IMR-90 (cell line): ENCODE results near the gene EID1. TPM values are rescaled to one million over a fixed set of nuclear protein-coding genes. Genes with fewer than 3 reads are reported as not detected.

ENCODE experiments used
- ATAC-seq: fragments of 200-7000 bp; cut with Tn5 transposase; 2 replicates; pipeline ENCODE4 v1.9.1; 2020; ENCODE audit warnings: low read depth, mild to moderate bottlenecking, moderate library complexity
- BruUV-seq: library from RNA; stranded (reverse); fragments of 400-500 nt; replicated peaks from 2 replicates; lab custom pipeline; 2021; lab: Mats Ljungman, UMichigan
- CTCF ChIA-PET: fragments of 300-600 bp; formaldehyde crosslinking; extraction: SDS; loops from one replicate; lab custom pipeline; 2021; ENCODE audit warnings: antibody characterized with exemption; lab: Yijun Ruan, JAX
- POLR2A ChIA-PET: fragments of 300-600 bp; sonication (Branson Sonifier 250); formaldehyde crosslinking; loops from one replicate; lab custom pipeline; 2022; ENCODE audit warnings: antibody characterized with exemption; ENCODE audit not compliant: unreplicated experiment; lab: Charles Lee
- DNase-seq: peaks from one replicate; pipeline ENCODE4 v3.0.0; 2013
- H2AFZ ChIP-seq: replicated peaks from 2 replicates; pipeline ENCODE3; 2013; ENCODE audit warnings: low read length, mild to moderate bottlenecking; ENCODE audit not compliant: poor library complexity
- H2AK5ac ChIP-seq: 2 replicates; pipeline ENCODE4 v1.6.1; 2013; ENCODE audit warnings: low read depth, low read length, inconsistent platforms
- H2AK9ac ChIP-seq: replicated peaks from 2 replicates; pipeline ENCODE3; 2013; ENCODE audit warnings: mild to moderate bottlenecking, low read depth, low read length, moderate library complexity; ENCODE audit not compliant: poor library complexity
- H2BK120ac ChIP-seq: 2 replicates; pipeline ENCODE4 v1.6.1; 2013; ENCODE audit warnings: low read depth, low read length, inconsistent platforms
- H2BK15ac ChIP-seq: 3 replicates; pipeline ENCODE4 v1.6.1; 2013; ENCODE audit warnings: low read depth, low read length, inconsistent platforms
- H2BK20ac ChIP-seq: 2 replicates; pipeline ENCODE4 v1.6.1; 2013; ENCODE audit warnings: low read depth, mild to moderate bottlenecking, inconsistent platforms, low read length, moderate library complexity
- H2BK5ac ChIP-seq: 2 replicates; pipeline ENCODE4 v1.6.1; 2013; ENCODE audit warnings: mild to moderate bottlenecking, low read depth, low read length, inconsistent platforms; ENCODE audit not compliant: poor library complexity, severe bottlenecking
- H3K14ac ChIP-seq: replicated peaks from 2 replicates; pipeline ENCODE4 v1.6.1; 2013; ENCODE audit warnings: low read depth, low read length, inconsistent platforms
- H3K18ac ChIP-seq: 2 replicates; pipeline ENCODE4 v1.6.1; 2013; ENCODE audit warnings: low read depth, low read length, control low read depth
- H3K23ac ChIP-seq: 2 replicates; pipeline ENCODE4 v1.6.1; 2013; ENCODE audit warnings: low read depth, low read length, inconsistent platforms
- H3K27ac ChIP-seq: 2 replicates; pipeline ENCODE4 v1.5.1; 2013; ENCODE audit warnings: mild to moderate bottlenecking, control low read depth, low read length; ENCODE audit not compliant: insufficient read depth
- H3K27me3 ChIP-seq: 2 replicates; pipeline ENCODE4 v1.6.1; 2013; ENCODE audit warnings: low read length; ENCODE audit not compliant: control insufficient read depth, insufficient read depth
- H3K36me3 ChIP-seq: 2 replicates; pipeline ENCODE4 v1.6.1; 2013; ENCODE audit warnings: low read length, mixed read lengths; ENCODE audit not compliant: control insufficient read depth, insufficient read depth
- H3K4ac ChIP-seq: 2 replicates; pipeline ENCODE4 v1.6.1; 2013; ENCODE audit warnings: low read depth, low read length, inconsistent platforms
- H3K4me1 ChIP-seq: 2 replicates; pipeline ENCODE4 v1.6.1; 2013; ENCODE audit warnings: low read length, mixed read lengths; ENCODE audit not compliant: control insufficient read depth, insufficient read depth
- H3K4me2 ChIP-seq: 2 replicates; pipeline ENCODE4 v1.6.1; 2013; ENCODE audit warnings: low read depth, mild to moderate bottlenecking, control low read depth, low read length, moderate library complexity
- H3K4me3 ChIP-seq: 2 replicates; pipeline ENCODE4 v1.5.1; 2013; ENCODE audit warnings: low read depth, mild to moderate bottlenecking, control low read depth, low read length, moderate library complexity; ENCODE audit not compliant: insufficient read depth
- H3K56ac ChIP-seq: 2 replicates; pipeline ENCODE4 v1.6.1; 2013; ENCODE audit warnings: low read length, inconsistent platforms; ENCODE audit not compliant: insufficient read depth; ENCODE audit errors: extremely low read depth
- H3K79me1 ChIP-seq, 2 experiments: 2 replicates each; pipeline ENCODE4 v1.6.1; 2013; ENCODE audit warnings: low read length in 2 of 2, inconsistent platforms in 1 of 2, low read depth in 1 of 2
- H3K9ac ChIP-seq: 2 replicates; pipeline ENCODE4 v1.6.1; 2013; ENCODE audit warnings: low read depth, low read length, control low read depth
- H3K9me1 ChIP-seq: 2 replicates; pipeline ENCODE4 v1.6.1; 2013; ENCODE audit warnings: low read length, inconsistent platforms; ENCODE audit not compliant: insufficient read depth
- H3K9me3 ChIP-seq: 2 replicates; pipeline ENCODE4 v1.6.1; 2013; ENCODE audit warnings: low read length; ENCODE audit not compliant: control insufficient read depth, insufficient read depth
- H4K20me1 ChIP-seq: 2 replicates; pipeline ENCODE4 v1.6.1; 2013; ENCODE audit warnings: low read length, inconsistent platforms; ENCODE audit not compliant: insufficient read depth
- H4K5ac ChIP-seq: 2 replicates; pipeline ENCODE4 v1.6.1; 2013; ENCODE audit warnings: mild to moderate bottlenecking, low read depth, low read length, control low read depth
- H4K8ac ChIP-seq, 2 experiments: 2 replicates each; pipeline ENCODE4 v1.6.1; 2013; ENCODE audit warnings: low read depth in 2 of 2, low read length in 2 of 2, control low read depth in 1 of 2, inconsistent platforms in 1 of 2
- H4K91ac ChIP-seq: 2 replicates; pipeline ENCODE4 v1.6.1; 2013; ENCODE audit warnings: low read depth, low read length, inconsistent platforms; ENCODE audit not compliant: insufficient read depth
- BHLHE40 ChIP-seq: fragments of 150-350 bp; IDR thresholded peaks from 2 replicates; pipeline ENCODE4 v1.6.1; 2016; ENCODE audit warnings: mild to moderate bottlenecking, low read depth, low read length
- CEBPB ChIP-seq: IDR thresholded peaks from 2 replicates; pipeline ENCODE4 v1.6.1; 2012; ENCODE audit warnings: low read depth, low read length, improper control_type of control experiment
- CHD1 ChIP-seq: IDR thresholded peaks from 2 replicates; pipeline ENCODE4 v1.6.1; 2012; ENCODE audit warnings: low read depth, low read length, improper control_type of control experiment
- CTCF ChIP-seq: conservative IDR thresholded peaks from 2 replicates; pipeline ENCODE4 v1.5.1; 2012; ENCODE audit warnings: mild to moderate bottlenecking, low read depth, low read length, improper control_type of control experiment
- ELK1 ChIP-seq: fragments of 150-350 bp; IDR thresholded peaks from 2 replicates; pipeline ENCODE4 v1.6.1; 2016; ENCODE audit warnings: low read depth, mild to moderate bottlenecking, low read length, moderate library complexity, borderline replicate concordance
- FOS ChIP-seq: fragments of 150-350 bp; IDR thresholded peaks from 2 replicates; pipeline ENCODE4 v1.6.1; 2016; ENCODE audit warnings: low read depth, low read length
- MAFK ChIP-seq: IDR thresholded peaks from 2 replicates; pipeline ENCODE4 v1.6.1; 2012; ENCODE audit warnings: low read depth, low read length, improper control_type of control experiment
- MAZ ChIP-seq: IDR thresholded peaks from 2 replicates; pipeline ENCODE4 v1.6.1; 2012; ENCODE audit warnings: low read depth, mild to moderate bottlenecking, low read length, improper control_type of control experiment, moderate library complexity, borderline replicate concordance
- MXI1 ChIP-seq: IDR thresholded peaks from 2 replicates; pipeline ENCODE4 v1.6.1; 2012; ENCODE audit warnings: low read depth, mild to moderate bottlenecking, low read length, moderate library complexity, borderline replicate concordance
- NFE2L2 ChIP-seq: fragments of 150-350 bp; IDR thresholded peaks from 2 replicates; pipeline ENCODE4 v1.6.1; 2016; ENCODE audit warnings: low read depth, mild to moderate bottlenecking, low read length
- POLR2A ChIP-seq: IDR thresholded peaks from 2 replicates; pipeline ENCODE4 v1.6.1; 2012; ENCODE audit warnings: mild to moderate bottlenecking, low read depth, low read length
- RAD21 ChIP-seq: IDR thresholded peaks from 2 replicates; pipeline ENCODE4 v1.6.1; 2012; ENCODE audit warnings: low read length, improper control_type of control experiment
- RCOR1 ChIP-seq: IDR thresholded peaks from 2 replicates; pipeline ENCODE4 v1.6.1; 2012; ENCODE audit warnings: mild to moderate bottlenecking, low read length, improper control_type of control experiment; ENCODE audit not compliant: insufficient replicate concordance
- RFX5 ChIP-seq: IDR thresholded peaks from 2 replicates; pipeline ENCODE4 v1.8.0; 2012; ENCODE audit warnings: low read depth, mild to moderate bottlenecking, low read length, moderate library complexity
- SMC3 ChIP-seq: fragments of 150-350 bp; IDR thresholded peaks from 2 replicates; pipeline ENCODE4 v1.6.1; 2016; ENCODE audit warnings: low read depth, mild to moderate bottlenecking, antibody characterized with exemption, low read length, moderate library complexity
- WGBS, 2 experiments: methylation state at CpG; one replicate each; pipeline versions ENCODE4 v1.1.5 to v1.1.7; 2013; ENCODE audit warnings: missing lambda C conversion rate in 2 of 2; ENCODE audit not compliant: insufficient read length in 1 of 2; ENCODE audit errors: extremely low coverage in 2 of 2; 5-methylcytosine and 5-hydroxymethylcytosine counted together
- dilution Hi-C: fragments of 300-500 bp; cut with HindIII; formaldehyde crosslinking; loops from one replicate; pipeline ENCODE4 v1.14.3; 2018; ENCODE audit warnings: low sequenced_read_pairs; ENCODE audit not compliant: unreplicated experiment
- in situ Hi-C: fragments of 300-500 bp; cut with MboI; formaldehyde crosslinking; loops from 3 replicates; pipeline ENCODE4 v1.14.3; 2019; ENCODE audit warnings: low sequenced_read_pairs, inconsistent platforms, mixed read lengths
- intact Hi-C: fragments of 100-400 bp; cut with micrococcal nuclease; formaldehyde crosslinking; loops from 2 replicates; pipeline ENCODE4 v1.10.0; 2022
- polyA plus RNA-seq, 3 experiments: library from polyadenylated mRNA; depleted of rRNA; stranded (reverse); fragments of >200 nt; gene quantifications; 2 replicates each; pipeline ENCODE4 v1.2.3, GENCODE V29; 2012; ENCODE audit warnings: low replicate concordance in 1 of 3
- total RNA-seq: library from RNA; depleted of rRNA; stranded (reverse); fragments of >200 nt; gene quantifications from 2 replicates; pipeline ENCODE4 v1.2.3, GENCODE V29; 2012

EID1 gene
- total and polyA plus RNA-seq, 2 of the 4 experiments (the other 2 are of a cell fraction), result 147 to 162 TPM

- Histone ChIP-seq H3K27ac (no peak overlapping the region), H4K91ac (no peak overlapping the region), H3K23ac (no peak overlapping the region), H2AK9ac (no peak overlapping the region), H2AFZ (no peak overlapping the region), H3K14ac (peak overlapping the region; percentile 27; the same call in 1 of the 2 replicates), H3K27me3 (no peaks in the 10 kb centered on the region), H3K36me3 (no peaks in the 10 kb centered on the region), H2BK5ac (peak overlapping the region; percentile 36), H2BK20ac (no peak overlapping the region), H3K9me1 (peaks cover 18% of the 10 kb centered on the region), H2BK15ac (peak overlapping the region; percentile 77; the same call in 2 of the 3 replicates), H3K4me3 (no peak overlapping the region), H3K9me3 (no peaks in the 10 kb centered on the region), H3K4me2 (no peak overlapping the region), H4K8ac (peak overlapping the region in 1 of 2 experiments; percentile 24; a peak in 1 of 4 replicates), H3K56ac (no peak overlapping the region), H3K4me1 (peaks cover 6% of the 10 kb centered on the region), H4K5ac (no peak overlapping the region), H2BK120ac (peak overlapping the region; percentile 71; the same call in 1 of the 2 replicates), H4K20me1 (no peaks in the 10 kb centered on the region), H3K18ac (peak overlapping the region; percentile 70; the same call in 1 of the 2 replicates), H3K79me1 (peaks cover 15 to 28% of the 10 kb centered on the region in 2 experiments; a peak in 3 of 4 replicates), H3K9ac (no peak overlapping the region), H2AK5ac (no peak overlapping the region), H3K4ac (peak overlapping the region; percentile 58; the same call in 1 of the 2 replicates)
- in situ Hi-C loops (no loop called here), intact Hi-C loops (no loop called here), dilution Hi-C loops (no loop called here)
- no peak for ATAC-seq
- DNase-seq, result peak; percentile 33
- 92% methylated on average over 2 of the region's 6 CpGs; no CpG with 5 or more reads in 1 of the 2 experiments for WGBS, 2 experiments
- BruUV-seq, result no TSS peak
- ChIA-PET POLR2A (no interaction called here), CTCF (interaction anchor here (1.0 kb wide), 1 partner anchor 11 kb away, joined by 3 read pairs; no protein-coding TSS in a partner anchor)
- no peak for TF ChIP-seq BHLHE40
- TF ChIP-seq NFE2L2, result no peak
- no peak for TF ChIP-seq CTCF
- no peak for TF ChIP-seq RAD21
- no peak for TF ChIP-seq MXI1
- TF ChIP-seq MAZ, result no peak
- TF ChIP-seq FOS, result no peak
- TF ChIP-seq RFX5, result no peak
- no peak for TF ChIP-seq CEBPB
- no peak for TF ChIP-seq MAFK
- TF ChIP-seq CHD1, result no peak
- TF ChIP-seq RCOR1, result no peak
- TF ChIP-seq SMC3, result no peak
- TF ChIP-seq ELK1, result no peak
- no peak for TF ChIP-seq POLR2A
Observed at GRCh38 chr15:48928877-48929538, 51.1 kb downstream of the EID1 start.
